HepG2 (cell line): ENCODE results near the gene LYZL2. TPM values are rescaled to one million over a fixed set of nuclear protein-coding genes. Genes with fewer than 3 reads are reported as not detected.

Source experiments
- FOXA3 ChIP-seq: IDR thresholded peaks from 2 replicates; pipeline ENCODE4 v1.6.1; 2016; ENCODE audit warnings: missing genetic modification reagents, missing compliant biosample characterization
- GATAD2A ChIP-seq: IDR thresholded peaks from 2 replicates; pipeline ENCODE4 v1.6.1; 2016
- JUNB ChIP-seq: sonication (generic); formaldehyde crosslinking; IDR thresholded peaks from 2 replicates; pipeline ENCODE4 v1.8.0; 2022; ENCODE audit warnings: missing genetic modification reagents, mild to moderate bottlenecking, borderline replicate concordance
- KLF11 ChIP-seq: IDR thresholded peaks from 2 replicates; pipeline ENCODE4 v1.6.1; 2016; ENCODE audit warnings: missing compliant biosample characterization
- KLF16 ChIP-seq, 2 experiments: sonication (generic) in 1 of 2; formaldehyde crosslinking in 1 of 2; IDR thresholded peaks; 2 replicates each; pipeline versions ENCODE4 v1.6.1 to v1.8.0; 2016 to 2023; ENCODE audit warnings: missing genetic modification reagents in 2 of 2, missing compliant biosample characterization in 1 of 2
- TBX2 ChIP-seq: sonication (generic); formaldehyde crosslinking; IDR thresholded peaks from 2 replicates; pipeline ENCODE4 v1.5.0; 2020; ENCODE audit warnings: missing genetic modification reagents, mild to moderate bottlenecking, borderline replicate concordance
- TEAD2 ChIP-seq: sonication (generic); formaldehyde crosslinking; IDR thresholded peaks from 2 replicates; pipeline ENCODE4 v1.9.0; 2021; ENCODE audit warnings: missing genetic modification reagents
- ZKSCAN8 ChIP-seq: IDR thresholded peaks from 2 replicates; pipeline ENCODE4 v1.6.1; 2016; ENCODE audit warnings: borderline replicate concordance, missing genetic modification reagents, missing compliant biosample characterization
- ZNF264 ChIP-seq: sonication (generic); formaldehyde crosslinking; IDR thresholded peaks from 2 replicates; pipeline ENCODE4 v1.4.0; 2020; ENCODE audit warnings: missing genetic modification reagents
- polyA plus RNA-seq, 8 experiments: library from polyadenylated mRNA; depleted of rRNA in 3 of 8; stranded (reverse) in 7 of 8; unstranded in 1 of 8; fragments of >200 nt; fragmentation: Illumina TruSeq in 4 of 8; extraction: Trizol in 4 of 8; gene quantifications; 2 replicates each; pipeline versions ENCODE4 v1.2.1 to v1.2.3, GENCODE V29; 2011 to 2016; ENCODE audit warnings: low read depth in 4 of 8, missing spikeins in 1 of 8, mixed read lengths in 1 of 8; ENCODE audit not compliant: insufficient read depth in 1 of 8
- total RNA-seq, 5 experiments: library from RNA; depleted of rRNA; stranded (reverse); fragments of >200 nt; fragmentation: Illumina TruSeq; extraction: Trizol; gene quantifications; 2 replicates each; pipeline ENCODE4 v1.2.3, GENCODE V29; 2016; ENCODE audit warnings: low read depth in 1 of 5
- TF ChIP-seq, protein P1 (sequence below): sonication (generic); formaldehyde crosslinking; IDR thresholded peaks from 2 replicates; pipeline ENCODE4 v1.4.0; 2020; ENCODE audit warnings: missing genetic modification reagents
- TF ChIP-seq, protein P2 (sequence below): sonication (generic); formaldehyde crosslinking; IDR thresholded peaks from 2 replicates; pipeline ENCODE4 v1.5.1; 2020; ENCODE audit warnings: mild to moderate bottlenecking, missing genetic modification reagents, borderline replicate concordance
- TF ChIP-seq, protein P3 (sequence below): IDR thresholded peaks from 2 replicates; pipeline ENCODE4 v1.6.1; 2016; ENCODE audit warnings: mild to moderate bottlenecking
- TF ChIP-seq, protein P4 (sequence below): sonication (generic); formaldehyde crosslinking; IDR thresholded peaks from 2 replicates; pipeline ENCODE4 v1.4.0; 2020; ENCODE audit warnings: mild to moderate bottlenecking, missing genetic modification reagents
- TF ChIP-seq, protein P5 (sequence below), 2 experiments: sonication (generic) in 1 of 2; formaldehyde crosslinking in 1 of 2; IDR thresholded peaks; 2 replicates each; pipeline versions ENCODE4 v1.4.0 to v1.6.1; 2016 to 2020; ENCODE audit warnings: borderline replicate concordance in 1 of 2, low read depth in 1 of 2, mild to moderate bottlenecking in 1 of 2, missing genetic modification reagents in 1 of 2

Gene LYZL2
- total and polyA plus RNA-seq, 2 of the 13 experiments (the other 11 are each of a cell fraction or from before 2014, with no cell fraction given): 0.20 to 0.63 TPM

DNA sequence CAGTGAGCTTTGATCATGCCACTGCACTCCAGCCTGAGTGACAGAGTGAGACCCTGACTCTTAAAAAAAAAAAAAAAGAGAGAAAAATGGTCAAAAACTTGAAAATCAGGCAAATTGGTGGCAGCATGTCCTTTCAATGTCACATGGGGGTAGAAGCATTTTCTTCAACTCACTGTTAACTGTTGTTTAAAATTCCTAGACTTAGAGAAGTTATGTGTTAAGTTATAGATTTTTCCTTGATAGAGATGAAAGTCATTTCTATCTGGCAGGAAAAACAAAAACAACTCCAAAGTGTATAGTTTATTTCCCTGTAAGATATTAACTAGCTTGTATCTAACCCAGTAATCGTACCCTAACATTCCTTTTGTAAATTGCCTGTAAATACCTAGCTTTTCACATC is 26.8 kb downstream of the LYZL2 start (continued):
- TF ChIP-seq, protein P1, sequence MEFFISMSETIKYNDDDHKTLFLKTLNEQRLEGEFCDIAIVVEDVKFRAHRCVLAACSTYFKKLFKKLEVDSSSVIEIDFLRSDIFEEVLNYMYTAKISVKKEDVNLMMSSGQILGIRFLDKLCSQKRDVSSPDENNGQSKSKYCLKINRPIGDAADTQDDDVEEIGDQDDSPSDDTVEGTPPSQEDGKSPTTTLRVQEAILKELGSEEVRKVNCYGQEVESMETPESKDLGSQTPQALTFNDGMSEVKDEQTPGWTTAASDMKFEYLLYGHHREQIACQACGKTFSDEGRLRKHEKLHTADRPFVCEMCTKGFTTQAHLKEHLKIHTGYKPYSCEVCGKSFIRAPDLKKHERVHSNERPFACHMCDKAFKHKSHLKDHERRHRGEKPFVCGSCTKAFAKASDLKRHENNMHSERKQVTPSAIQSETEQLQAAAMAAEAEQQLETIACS: no peak
- TF ChIP-seq, protein P2, sequence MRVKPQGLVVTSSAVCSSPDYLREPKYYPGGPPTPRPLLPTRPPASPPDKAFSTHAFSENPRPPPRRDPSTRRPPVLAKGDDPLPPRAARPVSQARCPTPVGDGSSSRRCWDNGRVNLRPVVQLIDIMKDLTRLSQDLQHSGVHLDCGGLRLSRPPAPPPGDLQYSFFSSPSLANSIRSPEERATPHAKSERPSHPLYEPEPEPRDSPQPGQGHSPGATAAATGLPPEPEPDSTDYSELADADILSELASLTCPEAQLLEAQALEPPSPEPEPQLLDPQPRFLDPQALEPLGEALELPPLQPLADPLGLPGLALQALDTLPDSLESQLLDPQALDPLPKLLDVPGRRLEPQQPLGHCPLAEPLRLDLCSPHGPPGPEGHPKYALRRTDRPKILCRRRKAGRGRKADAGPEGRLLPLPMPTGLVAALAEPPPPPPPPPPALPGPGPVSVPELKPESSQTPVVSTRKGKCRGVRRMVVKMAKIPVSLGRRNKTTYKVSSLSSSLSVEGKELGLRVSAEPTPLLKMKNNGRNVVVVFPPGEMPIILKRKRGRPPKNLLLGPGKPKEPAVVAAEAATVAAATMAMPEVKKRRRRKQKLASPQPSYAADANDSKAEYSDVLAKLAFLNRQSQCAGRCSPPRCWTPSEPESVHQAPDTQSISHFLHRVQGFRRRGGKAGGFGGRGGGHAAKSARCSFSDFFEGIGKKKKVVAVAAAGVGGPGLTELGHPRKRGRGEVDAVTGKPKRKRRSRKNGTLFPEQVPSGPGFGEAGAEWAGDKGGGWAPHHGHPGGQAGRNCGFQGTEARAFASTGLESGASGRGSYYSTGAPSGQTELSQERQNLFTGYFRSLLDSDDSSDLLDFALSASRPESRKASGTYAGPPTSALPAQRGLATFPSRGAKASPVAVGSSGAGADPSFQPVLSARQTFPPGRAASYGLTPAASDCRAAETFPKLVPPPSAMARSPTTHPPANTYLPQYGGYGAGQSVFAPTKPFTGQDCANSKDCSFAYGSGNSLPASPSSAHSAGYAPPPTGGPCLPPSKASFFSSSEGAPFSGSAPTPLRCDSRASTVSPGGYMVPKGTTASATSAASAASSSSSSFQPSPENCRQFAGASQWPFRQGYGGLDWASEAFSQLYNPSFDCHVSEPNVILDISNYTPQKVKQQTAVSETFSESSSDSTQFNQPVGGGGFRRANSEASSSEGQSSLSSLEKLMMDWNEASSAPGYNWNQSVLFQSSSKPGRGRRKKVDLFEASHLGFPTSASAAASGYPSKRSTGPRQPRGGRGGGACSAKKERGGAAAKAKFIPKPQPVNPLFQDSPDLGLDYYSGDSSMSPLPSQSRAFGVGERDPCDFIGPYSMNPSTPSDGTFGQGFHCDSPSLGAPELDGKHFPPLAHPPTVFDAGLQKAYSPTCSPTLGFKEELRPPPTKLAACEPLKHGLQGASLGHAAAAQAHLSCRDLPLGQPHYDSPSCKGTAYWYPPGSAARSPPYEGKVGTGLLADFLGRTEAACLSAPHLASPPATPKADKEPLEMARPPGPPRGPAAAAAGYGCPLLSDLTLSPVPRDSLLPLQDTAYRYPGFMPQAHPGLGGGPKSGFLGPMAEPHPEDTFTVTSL (CRISPR knock-in tag): peak; percentile 33; the same call in 1 of the 2 replicates
- TF ChIP-seq KLF11 (CRISPR knock-in tag) (no peak), FOXA3 (peak; percentile 67), ZNF264 (CRISPR knock-in tag) (no peak), GATAD2A (CRISPR knock-in tag) (peak; percentile 59), TEAD2 (no peak), JUNB (CRISPR knock-in tag) (no peak), TBX2 (CRISPR knock-in tag) (no peak), ZKSCAN8 (no peak), KLF16 (CRISPR knock-in tag; IDR thresholded peaks at IDR 0.05) (no peak)
- TF ChIP-seq, protein P3, sequence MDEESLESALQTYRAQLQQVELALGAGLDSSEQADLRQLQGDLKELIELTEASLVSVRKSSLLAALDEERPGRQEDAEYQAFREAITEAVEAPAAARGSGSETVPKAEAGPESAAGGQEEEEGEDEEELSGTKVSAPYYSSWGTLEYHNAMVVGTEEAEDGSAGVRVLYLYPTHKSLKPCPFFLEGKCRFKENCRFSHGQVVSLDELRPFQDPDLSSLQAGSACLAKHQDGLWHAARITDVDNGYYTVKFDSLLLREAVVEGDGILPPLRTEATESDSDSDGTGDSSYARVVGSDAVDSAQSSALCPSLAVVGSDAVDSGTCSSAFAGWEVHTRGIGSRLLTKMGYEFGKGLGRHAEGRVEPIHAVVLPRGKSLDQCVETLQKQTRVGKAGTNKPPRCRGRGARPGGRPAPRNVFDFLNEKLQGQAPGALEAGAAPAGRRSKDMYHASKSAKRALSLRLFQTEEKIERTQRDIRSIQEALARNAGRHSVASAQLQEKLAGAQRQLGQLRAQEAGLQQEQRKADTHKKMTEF (CRISPR knock-in tag): peak; percentile 44; the same call in 1 of the 2 replicates
- TF ChIP-seq, protein P4, sequence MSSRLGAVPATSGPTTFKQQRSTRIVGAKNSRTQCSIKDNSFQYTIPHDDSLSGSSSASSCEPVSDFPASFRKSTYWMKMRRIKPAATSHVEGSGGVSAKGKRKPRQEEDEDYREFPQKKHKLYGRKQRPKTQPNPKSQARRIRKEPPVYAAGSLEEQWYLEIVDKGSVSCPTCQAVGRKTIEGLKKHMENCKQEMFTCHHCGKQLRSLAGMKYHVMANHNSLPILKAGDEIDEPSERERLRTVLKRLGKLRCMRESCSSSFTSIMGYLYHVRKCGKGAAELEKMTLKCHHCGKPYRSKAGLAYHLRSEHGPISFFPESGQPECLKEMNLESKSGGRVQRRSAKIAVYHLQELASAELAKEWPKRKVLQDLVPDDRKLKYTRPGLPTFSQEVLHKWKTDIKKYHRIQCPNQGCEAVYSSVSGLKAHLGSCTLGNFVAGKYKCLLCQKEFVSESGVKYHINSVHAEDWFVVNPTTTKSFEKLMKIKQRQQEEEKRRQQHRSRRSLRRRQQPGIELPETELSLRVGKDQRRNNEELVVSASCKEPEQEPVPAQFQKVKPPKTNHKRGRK: no peak
- TF ChIP-seq, protein P5, sequence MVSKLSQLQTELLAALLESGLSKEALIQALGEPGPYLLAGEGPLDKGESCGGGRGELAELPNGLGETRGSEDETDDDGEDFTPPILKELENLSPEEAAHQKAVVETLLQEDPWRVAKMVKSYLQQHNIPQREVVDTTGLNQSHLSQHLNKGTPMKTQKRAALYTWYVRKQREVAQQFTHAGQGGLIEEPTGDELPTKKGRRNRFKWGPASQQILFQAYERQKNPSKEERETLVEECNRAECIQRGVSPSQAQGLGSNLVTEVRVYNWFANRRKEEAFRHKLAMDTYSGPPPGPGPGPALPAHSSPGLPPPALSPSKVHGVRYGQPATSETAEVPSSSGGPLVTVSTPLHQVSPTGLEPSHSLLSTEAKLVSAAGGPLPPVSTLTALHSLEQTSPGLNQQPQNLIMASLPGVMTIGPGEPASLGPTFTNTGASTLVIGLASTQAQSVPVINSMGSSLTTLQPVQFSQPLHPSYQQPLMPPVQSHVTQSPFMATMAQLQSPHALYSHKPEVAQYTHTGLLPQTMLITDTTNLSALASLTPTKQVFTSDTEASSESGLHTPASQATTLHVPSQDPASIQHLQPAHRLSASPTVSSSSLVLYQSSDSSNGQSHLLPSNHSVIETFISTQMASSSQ (IDR thresholded peaks at IDR 0.05; ENCODE audit: low read depth): peak; percentile 62; the same call in 1 of the 2 replicates
- TF ChIP-seq, protein P5 (CRISPR knock-in tag; IDR thresholded peaks at IDR 0.05; ENCODE audit: borderline replicate concordance): no peak
